HG02973 (cell line): ENCODE measurements around the gene CEBPZOS.

Experiments used
- ATAC-seq: cut with Tn5 transposase; IDR thresholded peaks from one replicate; pipeline ENCODE4 v1.9.1; 2021; ENCODE audit warnings: moderate library complexity; ENCODE audit not compliant: unreplicated experiment

CEBPZOS gene

GRCh38 chr2:37196320-37197195, at the start of gene CEBPZOS:
Gene CEBPZOS (plus strand): TSS chr2:37196496. CDS start chr2:37199705, 3,209 bp downstream.
- ATAC-seq = peak; percentile 72

GRCh38 chr2:37148325-37148724, 48.0 kb upstream of the CEBPZOS start:
- ATAC-seq = no peak

DNA sequence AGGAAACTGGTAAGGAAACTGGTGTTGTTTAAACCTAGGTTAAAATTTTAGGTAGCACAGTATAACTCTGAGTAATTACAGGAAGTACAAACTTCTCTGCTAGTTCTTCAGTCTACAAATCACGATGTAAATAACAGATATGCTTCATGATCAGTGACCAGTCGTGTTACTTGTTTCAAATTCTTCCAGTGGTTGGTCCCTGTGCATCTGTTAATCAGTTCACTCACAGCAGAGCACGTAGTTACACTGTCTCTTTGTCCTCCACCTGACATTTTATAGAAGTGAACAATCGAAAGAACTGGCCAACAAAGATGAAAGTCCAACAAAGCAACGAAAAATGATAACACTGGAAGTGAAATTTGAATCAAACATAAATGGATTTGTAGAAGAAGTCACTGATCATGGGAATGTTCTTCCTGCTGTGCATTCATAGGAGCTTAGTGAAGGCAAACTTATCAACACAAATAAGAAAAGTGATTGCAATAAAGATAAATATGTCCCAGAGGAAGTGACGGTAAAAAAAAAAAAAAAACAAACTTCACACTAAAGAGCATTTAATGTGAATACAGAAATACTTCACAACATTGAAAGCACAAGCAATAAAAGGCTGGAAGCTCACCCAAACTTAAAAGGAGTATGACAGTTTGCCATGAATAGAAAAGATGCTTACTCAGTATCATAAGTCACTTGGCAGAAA, 46.5 kb upstream of the CEBPZOS start:
- ATAC-seq = no peak

DNA sequence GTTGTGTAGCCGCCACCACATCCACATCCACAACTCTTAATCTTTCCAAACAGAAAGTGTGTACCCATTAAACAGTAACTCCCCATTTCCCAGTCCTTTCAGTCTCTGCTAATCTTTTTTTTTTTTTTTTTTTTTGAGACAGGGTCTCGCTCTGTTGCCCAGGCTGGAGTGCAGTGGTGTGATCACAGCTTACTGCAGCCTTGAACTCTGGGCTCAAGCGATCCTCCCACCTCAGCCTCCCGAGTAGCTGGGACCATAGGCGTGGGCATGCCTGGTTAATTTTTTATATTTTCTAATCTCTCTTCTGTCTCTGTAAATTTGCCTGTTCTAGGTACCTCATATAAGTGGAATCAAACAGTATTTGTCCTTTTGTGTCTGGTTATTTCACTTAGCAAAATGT, 43.1 kb upstream of the CEBPZOS start:
- ATAC-seq = no peak

DNA sequence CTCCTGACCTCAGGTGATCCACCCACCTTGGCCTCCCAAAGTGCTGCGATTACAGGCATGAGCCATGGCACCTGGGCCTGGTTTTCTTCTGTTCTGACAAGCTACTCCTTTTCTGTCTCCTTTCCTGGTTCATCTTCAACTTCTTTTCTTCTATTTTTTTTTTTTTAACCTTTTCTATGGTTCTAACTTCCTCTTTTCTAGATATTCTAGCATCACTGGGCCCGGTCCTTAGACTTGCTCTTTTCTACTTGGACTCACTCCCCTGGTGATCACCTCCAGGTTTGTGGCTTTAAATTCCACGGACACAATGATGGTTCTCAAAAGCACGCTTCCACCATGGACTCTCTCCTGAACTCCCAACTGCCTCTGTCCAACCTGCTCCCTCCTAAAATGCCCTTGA, 41.5 kb upstream of the CEBPZOS start:
- no peak for ATAC-seq

DNA sequence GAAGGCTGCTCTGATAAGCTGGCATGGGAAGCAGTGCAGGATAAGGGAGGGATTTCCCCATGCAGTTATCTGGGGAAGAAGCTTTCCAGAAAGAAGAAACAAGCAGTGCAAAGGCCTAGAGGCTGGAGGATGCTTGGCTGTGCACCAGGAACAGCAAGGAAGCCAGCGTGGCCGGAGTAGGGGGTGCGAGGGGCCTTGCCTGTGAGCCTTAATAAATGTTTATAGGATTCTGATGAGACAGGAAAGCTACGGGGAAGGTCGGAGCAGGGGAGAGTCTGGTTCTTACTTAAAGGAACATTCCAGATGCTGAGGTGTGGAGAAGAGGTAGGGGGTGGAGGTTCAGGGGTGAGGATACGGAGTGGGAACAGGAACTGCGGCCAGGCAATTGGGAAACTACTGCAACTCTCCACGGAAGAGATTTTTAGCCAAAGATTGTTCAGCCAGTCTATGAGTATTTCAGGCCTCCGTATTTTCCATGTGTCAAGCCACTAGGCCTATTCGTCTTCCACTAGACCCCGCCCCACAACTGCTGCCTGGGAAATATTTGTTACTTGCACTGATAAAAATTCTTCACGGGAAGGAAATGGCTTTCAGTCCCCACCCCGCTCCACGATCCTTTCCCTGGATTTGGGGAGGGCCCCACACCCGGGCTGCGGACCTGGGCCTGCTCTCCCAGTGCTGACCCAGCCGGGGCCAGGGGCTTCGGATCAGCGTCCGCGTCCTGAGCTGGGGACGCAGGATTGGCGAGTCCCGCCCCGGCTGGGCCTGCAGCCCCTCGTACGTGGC, 40.0 kb upstream of the CEBPZOS start:
- peak; percentile 24 for ATAC-seq

DNA sequence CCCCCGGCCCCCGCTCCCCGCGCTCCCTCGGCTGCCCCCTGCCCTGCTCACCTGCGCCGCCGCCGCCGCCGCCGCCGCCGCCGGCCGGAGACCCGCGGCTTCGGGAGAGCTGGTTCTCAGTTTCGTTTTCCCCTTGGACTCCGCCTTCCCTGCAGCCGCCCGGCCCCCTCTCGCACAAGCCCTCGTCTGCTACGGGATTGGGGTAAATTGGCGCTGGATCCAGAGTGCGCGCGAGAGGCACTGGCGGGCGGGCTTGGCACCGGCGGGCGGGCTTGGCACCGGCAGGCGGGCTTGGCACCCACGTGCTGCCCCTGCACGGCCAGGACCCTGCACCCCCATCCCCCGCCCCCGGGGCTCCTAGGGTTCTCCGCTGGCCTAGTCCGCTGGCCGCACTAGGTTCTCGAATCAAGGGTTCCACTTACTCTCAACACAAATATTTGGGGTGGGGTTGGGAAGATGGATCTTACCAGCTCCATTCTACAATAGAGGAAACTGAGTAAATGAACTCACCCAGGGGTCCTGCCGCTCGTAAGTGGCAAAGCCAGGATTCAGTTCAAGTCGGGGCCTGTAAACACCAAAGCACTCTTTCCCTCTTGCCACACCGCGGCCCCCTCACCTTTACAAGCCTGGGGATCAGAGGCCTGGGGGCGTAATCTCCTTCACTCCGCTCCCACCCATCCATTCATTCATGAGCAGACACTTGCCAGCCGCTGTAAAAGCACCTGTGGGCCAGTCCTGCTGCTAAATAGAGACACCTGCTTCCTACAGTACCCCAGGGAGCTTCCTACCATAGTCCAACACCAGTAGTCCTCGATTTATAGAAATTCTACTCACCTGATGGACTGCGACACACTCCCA, 39.2 kb upstream of the CEBPZOS start, which contains the start of gene EIF2AK2:
EIF2AK2 (minus strand) TSS at position 124 of the 858 bp plus-strand sequence. CDS start 9,174 bp downstream, outside the sequence.
- peak; percentile 85 for ATAC-seq

GRCh38 chr2:37164757-37165156, 31.5 kb upstream of the CEBPZOS start:
- no peak for ATAC-seq

DNA sequence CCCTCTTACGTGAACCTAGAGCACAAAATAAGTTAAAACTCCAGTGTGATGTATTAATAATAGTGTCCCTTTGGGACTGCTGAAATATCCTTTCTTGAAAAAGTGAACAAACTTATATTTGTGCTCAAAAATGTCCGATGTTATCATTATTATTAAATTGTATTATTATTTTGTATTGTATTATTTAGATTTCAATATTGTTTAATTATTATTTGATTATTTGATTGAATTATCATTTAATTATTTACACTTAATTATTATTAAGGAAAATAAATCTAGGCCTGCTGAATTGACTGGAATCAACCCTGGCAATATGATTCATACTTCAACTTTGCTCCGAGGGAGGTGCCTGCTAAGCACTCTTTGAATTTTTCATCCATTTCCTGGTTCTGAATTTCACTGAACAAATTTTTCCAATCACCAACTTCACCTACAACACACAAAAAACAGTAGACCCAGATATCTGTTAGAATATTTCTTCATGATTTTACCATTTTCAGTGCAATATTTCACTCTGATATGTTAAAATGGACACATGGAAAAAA, 28.6 kb upstream of the CEBPZOS start:
- ATAC-seq = no peak

GRCh38 chr2:37168217-37168981, 27.9 kb upstream of the CEBPZOS start:
- peak; percentile 66 for ATAC-seq

DNA sequence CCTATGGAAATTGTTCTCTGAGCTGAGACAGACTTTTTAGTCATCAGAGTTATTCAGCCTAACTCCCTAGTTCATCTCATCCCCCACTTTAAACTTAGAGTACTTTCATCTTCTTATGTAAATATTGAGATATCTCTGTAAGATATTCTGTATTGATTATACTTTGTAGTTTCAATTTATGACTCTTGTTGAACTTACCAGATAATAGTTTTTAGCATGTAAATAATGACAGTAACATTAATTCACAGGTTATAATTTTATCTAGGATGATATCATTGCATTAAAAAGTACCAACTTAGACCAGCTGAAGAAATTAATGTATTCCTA, 24.7 kb upstream of the CEBPZOS start:
- no peak for ATAC-seq

- ATAC-seq = no peak
Observed at GRCh38 chr2:37173741-37174140, 22.6 kb upstream of the CEBPZOS start.

DNA sequence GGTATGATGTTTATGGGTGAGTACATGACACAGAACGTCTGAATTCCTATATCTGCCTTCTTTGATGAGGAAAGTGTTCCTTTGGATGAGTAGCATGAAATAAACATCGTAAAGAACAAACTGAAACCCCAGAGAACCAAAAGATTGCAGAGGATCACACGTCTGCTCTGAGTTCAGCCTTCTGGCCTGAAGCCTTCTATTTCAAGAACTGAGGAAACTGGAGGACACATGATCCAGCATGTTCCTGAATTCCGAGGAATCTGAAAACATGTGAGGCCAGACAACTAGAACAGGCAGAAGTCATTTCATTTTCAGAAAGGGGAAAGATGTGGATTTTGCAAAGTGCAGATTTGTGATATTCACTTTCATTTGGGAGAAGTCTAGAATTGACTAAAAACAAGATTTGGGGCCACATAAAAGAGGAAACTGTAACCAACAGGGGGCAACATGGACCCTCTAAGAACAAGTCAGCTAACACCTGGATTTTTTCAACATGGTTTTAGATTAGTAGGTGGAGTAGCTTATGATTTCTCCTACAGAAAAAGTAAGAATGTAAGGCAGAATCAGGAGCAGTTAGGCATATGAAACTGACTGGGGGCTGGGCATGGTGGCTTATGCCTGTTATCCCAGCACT, 16.2 kb upstream of the CEBPZOS start:
- no peak for ATAC-seq

DNA sequence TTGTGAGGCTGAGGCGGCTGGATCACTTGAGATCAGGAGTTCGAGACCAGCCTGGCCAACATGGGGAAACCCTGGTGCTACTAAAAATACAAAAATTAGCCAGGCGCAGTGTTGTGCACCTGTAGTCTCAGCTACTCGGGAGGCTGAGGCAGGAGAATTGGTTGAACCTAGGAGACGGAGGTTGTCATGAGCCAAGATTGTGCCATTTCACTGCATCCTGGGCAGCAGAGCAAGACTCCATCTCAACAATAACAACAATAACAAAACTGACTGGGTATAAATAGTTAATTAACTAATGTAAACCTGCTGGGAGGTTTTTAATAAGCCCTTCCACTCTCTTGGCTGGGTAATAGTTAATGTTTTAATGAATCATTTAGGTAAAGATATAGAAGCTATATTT, 15.7 kb upstream of the CEBPZOS start:
- no peak for ATAC-seq

- ATAC-seq = no peak
Observed at GRCh38 chr2:37181726-37182684, 14.3 kb upstream of the CEBPZOS start.

- no peak for ATAC-seq
Observed at GRCh38 chr2:37188570-37188969, 7.7 kb upstream of the CEBPZOS start, which contains the start of gene SULT6B1. Gene SULT6B1 (minus strand): TSS chr2:37188670. CDS start chr2:37188640, 30 bp downstream.

DNA sequence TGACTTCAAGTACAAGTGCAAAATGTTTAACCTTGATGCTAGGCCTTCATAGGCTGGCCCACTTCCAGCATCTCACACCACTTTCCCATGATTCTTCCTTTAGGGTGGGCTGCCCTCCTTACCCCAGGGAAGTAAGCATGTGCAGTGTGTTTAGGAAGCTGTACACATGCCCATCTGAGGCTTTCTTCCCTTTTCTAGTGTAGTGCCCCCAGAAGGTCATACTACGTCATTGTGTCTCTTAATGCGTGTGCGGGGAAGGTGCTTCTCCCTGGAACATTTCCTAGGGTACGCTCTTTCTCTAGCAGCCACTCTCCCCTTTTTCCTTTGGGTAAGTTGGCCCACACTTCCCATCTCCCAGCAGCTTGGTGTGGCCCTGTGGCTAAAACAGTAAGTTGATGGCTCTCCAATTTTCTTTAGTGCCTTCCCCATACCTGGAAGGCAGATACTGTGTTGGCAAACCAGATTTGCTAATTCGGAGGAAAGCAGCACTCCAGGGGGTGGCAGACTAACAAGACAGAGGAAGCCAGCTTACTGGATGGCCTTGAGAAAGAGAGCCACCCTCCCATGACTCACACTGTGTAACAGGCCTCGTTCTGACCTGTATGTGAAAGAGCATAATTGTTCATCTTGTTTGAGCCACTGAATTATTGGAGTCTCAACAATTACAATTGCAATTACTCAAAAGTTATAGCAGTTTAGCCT, 6.7 kb upstream of the CEBPZOS start:
- no peak for ATAC-seq
